Prostate gland (tissue), 2 donors: ENCODE results near the gene KTN1.

Source experiments
- CTCF ChIP-seq, 4 experiments: fragments of 200-600 bp in 2 of 4; fragments of 450-650 bp in 2 of 4; sonication (generic) in 2 of 4; IDR thresholded peaks; 1 replicate in 3 of 4; 2 replicates in 1 of 4; pipeline ENCODE4 v1.5.1; 2016 to 2019; ENCODE audit warnings: antibody characterized with exemption in 4 of 4, mild to moderate bottlenecking in 2 of 4, moderate library complexity in 2 of 4
- POLR2A ChIP-seq: fragments of 450-650 bp; IDR thresholded peaks from one replicate; pipeline ENCODE4 v1.6.1; 2016; ENCODE audit warnings: antibody characterized with exemption, mild to moderate bottlenecking

GRCh38 chr14:55585854-55586253, 5.8 kb downstream of the KTN1 start:
- TF ChIP-seq CTCF (IDR thresholded peaks at IDR 0.05) (no peak), POLR2A (no peak)
